Brain microvascular endothelial cell (primary cell): ENCODE data around the gene MUC6.

Experiments used
- DNase-seq: peaks from one replicate; pipeline ENCODE4 v3.0.0-alpha.2; 2020
- H3K27ac ChIP-seq: fragments of 250-450 bp; sonication (Bioruptor Pico); 2 replicates; pipeline ENCODE4 v1.5.1; 2020; ENCODE audit warnings: mild to moderate bottlenecking, moderate library complexity
- H3K27me3 ChIP-seq: fragments of 250-450 bp; sonication (Bioruptor Pico); replicated peaks from 2 replicates; pipeline ENCODE4 v1.5.1; 2020; ENCODE audit warnings: mild to moderate bottlenecking
- H3K36me3 ChIP-seq: fragments of 250-450 bp; sonication (Bioruptor Pico); replicated peaks from 2 replicates; pipeline ENCODE4 v1.5.1; 2020; ENCODE audit warnings: mild to moderate bottlenecking
- H3K4me3 ChIP-seq: 2 replicates; pipeline ENCODE4 v1.5.1; 2011; ENCODE audit warnings: low read depth, mild to moderate bottlenecking, control low read depth, low read length, moderate library complexity
- CTCF ChIP-seq: IDR thresholded peaks from 2 replicates; pipeline ENCODE4 v1.5.1; 2011; ENCODE audit warnings: low read depth, mild to moderate bottlenecking, moderate library complexity, low read length, control low read depth, inconsistent platforms; ENCODE audit errors: missing control alignments
- in situ Hi-C: cut with HindIII; loops from 2 replicates; pipeline ENCODE4 v1.10.0; 2017; ENCODE audit warnings: low sequenced_read_pairs, low pct_ligation_motif_present

MUC6 gene

DNA sequence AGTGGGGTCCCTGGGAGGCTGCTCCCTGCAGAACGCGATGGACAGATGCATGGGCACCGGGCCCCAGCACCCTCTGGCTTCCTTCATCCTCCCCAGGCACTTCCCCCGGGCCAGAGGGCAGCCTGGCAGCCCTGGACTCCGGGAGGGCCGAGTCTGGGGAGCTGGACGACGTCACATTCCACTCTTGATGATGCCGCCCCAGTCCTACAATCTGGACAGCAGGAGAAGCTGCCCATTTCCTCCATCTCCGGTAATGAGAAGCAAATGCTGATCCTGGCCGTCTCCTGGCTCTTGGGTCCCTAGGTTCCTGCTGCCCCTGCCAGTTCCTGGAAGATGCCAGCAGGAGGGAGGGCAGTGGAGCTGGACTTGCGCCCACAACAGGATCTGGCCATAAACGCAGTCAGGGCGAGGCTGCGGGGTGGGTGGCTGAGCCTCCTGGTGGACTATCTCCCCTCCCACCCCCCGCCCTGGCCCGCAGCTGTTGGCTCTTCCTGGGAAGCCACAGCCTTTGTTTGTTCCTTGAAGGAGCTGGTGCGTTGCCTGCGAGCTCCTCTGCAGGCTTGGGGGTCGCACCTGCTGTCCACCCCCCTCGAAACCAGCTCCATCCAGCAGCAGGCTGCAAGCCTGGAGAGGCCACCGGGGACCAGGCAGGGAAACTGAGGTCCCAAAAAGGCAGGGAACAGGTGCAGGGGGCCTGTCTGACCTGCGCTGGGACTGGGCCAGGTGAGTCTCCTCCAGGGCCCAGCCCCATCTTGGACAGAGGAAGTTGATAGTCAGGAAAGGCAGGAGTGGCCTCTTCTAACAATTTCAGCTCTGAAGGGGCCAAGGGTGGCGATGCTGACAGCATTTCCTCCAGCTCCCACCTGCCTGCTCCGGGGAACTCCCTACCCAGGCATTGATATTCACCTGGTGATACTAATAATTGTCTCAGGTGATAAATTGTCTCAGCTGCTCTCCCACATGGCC, 17.9 kb upstream of the MUC6 start:
- in situ Hi-C loops = no loop called here
- TF ChIP-seq CTCF = no peak
- Histone ChIP-seq H3K4me3 (no peak overlapping the region), H3K36me3 (no peaks in the 10 kb centered on the region), H3K27ac (no peak overlapping the region), H3K27me3 (no peaks in the 10 kb centered on the region)
- no peak for DNase-seq

DNA sequence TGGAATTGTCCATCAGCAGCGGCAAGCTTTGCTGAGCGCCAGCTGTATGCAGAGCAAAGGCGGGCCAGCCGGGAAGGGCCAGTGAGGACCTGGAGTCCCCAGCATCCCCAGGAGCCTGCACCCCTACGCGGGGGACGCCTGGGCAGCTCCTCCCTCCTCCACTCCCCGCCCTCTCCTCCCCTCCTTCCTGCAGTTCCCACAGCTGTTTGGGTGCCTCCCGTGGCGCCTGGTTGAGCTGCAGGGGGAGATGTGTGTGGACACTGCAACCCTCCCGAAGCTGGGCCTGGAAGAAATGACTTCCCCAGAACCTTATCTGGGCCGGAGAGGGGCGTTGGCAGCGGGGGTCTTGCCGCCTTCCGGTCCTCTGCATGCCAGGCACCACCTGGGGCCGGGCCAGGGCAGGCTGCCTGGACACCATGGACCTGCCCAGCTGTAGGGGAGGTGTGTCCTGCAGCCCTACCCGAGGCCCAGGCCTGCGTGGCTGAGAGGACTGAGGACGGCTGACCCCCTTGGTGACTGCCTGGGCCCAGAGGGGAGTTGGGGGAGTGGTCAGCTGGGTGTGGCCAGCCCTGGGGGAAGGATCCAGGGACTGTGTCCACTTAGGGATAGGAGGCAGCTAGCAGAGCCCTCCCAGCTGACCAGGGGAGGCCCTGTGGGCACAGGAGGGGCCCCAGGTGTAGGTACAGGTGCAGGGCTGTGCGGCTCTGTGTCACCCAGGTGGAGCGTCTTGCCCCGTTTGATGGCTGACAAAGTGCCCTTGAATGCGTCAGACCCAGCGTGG, 16.8 kb upstream of the MUC6 start:
- Histone ChIP-seq H3K4me3 (no peak overlapping the region), H3K27me3 (no peaks in the 10 kb centered on the region), H3K27ac (no peak overlapping the region), H3K36me3 (no peaks in the 10 kb centered on the region)
- DNase-seq = no peak
- in situ Hi-C loops = no loop called here
- TF ChIP-seq CTCF = no peak

DNA sequence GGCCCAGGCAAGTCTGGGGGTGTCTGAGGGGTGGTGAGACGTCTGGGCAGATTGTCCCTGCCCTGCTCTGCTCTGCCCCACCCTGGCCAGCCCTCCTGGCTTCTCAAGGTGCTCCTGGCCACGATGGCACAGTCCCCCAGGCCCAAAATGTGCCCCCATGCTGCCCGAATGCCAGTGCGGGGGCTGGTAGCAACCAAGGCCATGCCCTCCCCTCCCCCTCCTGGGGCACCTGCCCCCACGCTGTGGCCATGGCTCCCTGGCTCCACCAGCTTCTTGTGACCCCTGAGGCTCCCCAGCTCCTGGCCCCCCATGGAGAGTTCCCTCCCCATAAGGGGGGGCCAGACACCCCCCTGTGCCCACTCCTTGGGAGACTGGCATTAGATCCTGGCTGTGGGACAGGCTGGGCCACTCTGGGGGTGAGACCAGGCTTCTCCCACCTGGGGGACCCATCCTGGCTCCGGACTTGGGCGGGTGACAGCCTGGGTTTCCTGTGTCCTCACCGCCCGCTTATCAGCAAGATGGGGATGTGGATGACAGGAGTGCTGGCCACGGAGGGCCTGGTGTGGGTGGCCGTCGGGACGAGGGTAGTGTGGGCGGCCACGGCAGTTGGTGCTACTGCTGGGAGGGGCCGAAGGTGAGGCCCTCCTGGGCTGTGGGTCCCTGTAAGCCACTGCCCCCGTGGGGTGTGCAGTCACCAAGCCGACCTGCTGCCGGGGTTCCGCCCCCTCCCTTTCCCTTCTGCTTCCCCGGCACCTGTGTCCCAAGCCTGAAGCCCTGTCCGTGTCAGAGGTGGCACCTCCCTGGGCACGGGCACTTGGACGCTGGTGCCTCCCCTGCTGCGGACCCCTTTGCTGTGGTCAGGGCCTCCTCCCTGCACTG, 15.9 kb upstream of the MUC6 start:
- no peak for DNase-seq
- no peak for TF ChIP-seq CTCF

DNA sequence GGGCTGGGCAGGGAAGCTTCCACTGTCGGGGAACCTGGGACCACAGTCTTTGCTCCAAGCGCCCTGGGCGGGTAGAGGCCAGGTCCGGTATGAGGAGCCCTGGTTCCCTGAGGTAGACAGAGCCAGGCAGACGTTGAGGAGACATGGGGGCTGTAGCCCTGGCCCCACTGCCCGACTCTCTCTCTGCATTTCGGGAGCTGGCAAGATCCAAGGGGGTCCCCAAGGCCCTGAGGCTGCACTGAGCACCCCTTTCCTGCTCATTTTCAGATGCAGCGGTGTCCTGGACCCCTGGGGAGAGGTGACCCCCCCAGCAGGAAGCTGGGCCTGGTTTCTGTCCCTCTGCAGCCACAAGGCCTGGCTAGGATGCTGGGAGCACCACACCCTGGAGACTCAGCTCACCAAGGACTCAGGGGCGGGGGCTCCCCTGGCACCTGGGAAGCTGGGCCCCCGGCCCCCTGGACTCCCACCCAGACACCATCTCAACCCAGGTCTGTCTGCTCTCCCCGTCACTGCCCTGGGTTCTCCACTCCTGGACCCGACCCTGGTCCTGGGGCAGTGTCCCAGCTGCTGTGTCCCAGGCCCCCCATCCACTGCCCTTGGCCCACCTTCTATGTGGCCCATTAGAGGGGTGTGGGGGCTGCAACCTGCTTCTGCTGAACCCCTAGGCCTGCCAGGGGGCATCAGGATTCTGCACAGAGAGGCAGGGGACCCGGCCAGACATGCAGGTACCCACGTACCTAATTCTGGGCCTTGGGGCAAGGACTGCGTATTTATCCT, 15.0 kb upstream of the MUC6 start:
- no peaks in the 10 kb centered on the region for H3K36me3 ChIP-seq
- H3K27me3 ChIP-seq = peaks cover 1% of the 10 kb centered on the region
- no peak overlapping the region for H3K4me3 ChIP-seq
- TF ChIP-seq CTCF = no peak
- in situ Hi-C loops = no loop called here
- H3K27ac ChIP-seq = no peak overlapping the region
- DNase-seq = no peak

More for the DNA sequence above, 15.9 kb upstream of the MUC6 start:
- H3K27ac ChIP-seq = no peak overlapping the region
- in situ Hi-C loops = no loop called here
- H3K27me3 ChIP-seq = no peaks in the 10 kb centered on the region
- H3K36me3 ChIP-seq = no peaks in the 10 kb centered on the region
- no peak overlapping the region for H3K4me3 ChIP-seq

- peak; percentile 94 for TF ChIP-seq CTCF
- no peak overlapping the region for H3K4me3 ChIP-seq
- H3K27me3 ChIP-seq = peaks cover 1% of the 10 kb centered on the region
These were observed 14.2 kb upstream of the MUC6 start for GRCh38 chr11:1050581-1051355.

More at GRCh38 chr11:1050581-1051355, 14.2 kb upstream of the MUC6 start:
- H3K27ac ChIP-seq = no peak overlapping the region
- peak; percentile 23 for DNase-seq
- H3K36me3 ChIP-seq = no peaks in the 10 kb centered on the region
- in situ Hi-C loops = no loop called here
